HepG2 (cell line): ENCODE data around the gene ZBTB7C.

ENCODE experiments used
- BRCA1 ChIP-seq: sonication (generic); formaldehyde crosslinking; IDR thresholded peaks from 2 replicates; pipeline ENCODE4 v1.4.0; 2020; ENCODE audit warnings: missing genetic modification reagents
- HDAC6 ChIP-seq: fragments of 200-600 bp; sonication (generic); IDR thresholded peaks from 2 replicates; pipeline ENCODE4 v1.7.0; 2017; ENCODE audit warnings: mild to moderate bottlenecking, antibody characterized with exemption, low read length, low read depth
- JUN ChIP-seq: sonication (generic); formaldehyde crosslinking; IDR thresholded peaks from 2 replicates; pipeline ENCODE4 v1.4.0; 2020; ENCODE audit warnings: mild to moderate bottlenecking, missing genetic modification reagents
- KLF6 ChIP-seq: IDR thresholded peaks from 2 replicates; pipeline ENCODE4 v1.8.0; 2016; ENCODE audit warnings: missing biosample characterization, missing genetic modification reagents
- NFE2L2 ChIP-seq: fragments of 150-350 bp; IDR thresholded peaks from 2 replicates; pipeline ENCODE4 v1.6.1; 2014; ENCODE audit warnings: low read length
- NR2C2 ChIP-seq: sonication (generic); formaldehyde crosslinking; IDR thresholded peaks from 2 replicates; pipeline ENCODE4 v1.4.0; 2020; ENCODE audit warnings: missing genetic modification reagents, mild to moderate bottlenecking, moderate library complexity, borderline replicate concordance
- RFX5 ChIP-seq: IDR thresholded peaks from 2 replicates; pipeline ENCODE4 v1.6.1; 2011; ENCODE audit warnings: low read depth, low read length, improper control_type of control experiment
- ZNF253 ChIP-seq: sonication (generic); formaldehyde crosslinking; IDR thresholded peaks from 2 replicates; pipeline ENCODE4 v1.8.0; 2022; ENCODE audit warnings: mild to moderate bottlenecking, missing genetic modification reagents, borderline replicate concordance
- ZNF556 ChIP-seq: sonication (generic); formaldehyde crosslinking; IDR thresholded peaks from 2 replicates; pipeline ENCODE4 v1.4.0; 2020; ENCODE audit warnings: mild to moderate bottlenecking, missing genetic modification reagents, borderline replicate concordance
- ZZZ3 ChIP-seq: sonication (generic); formaldehyde crosslinking; IDR thresholded peaks from 2 replicates; pipeline ENCODE4 v1.4.0; 2020; ENCODE audit warnings: missing genetic modification reagents, mild to moderate bottlenecking, borderline replicate concordance
- TF ChIP-seq, protein P1 (sequence below): IDR thresholded peaks from 2 replicates; pipeline ENCODE4 v1.6.1; 2016; ENCODE audit warnings: low read depth, control low read depth

DNA sequence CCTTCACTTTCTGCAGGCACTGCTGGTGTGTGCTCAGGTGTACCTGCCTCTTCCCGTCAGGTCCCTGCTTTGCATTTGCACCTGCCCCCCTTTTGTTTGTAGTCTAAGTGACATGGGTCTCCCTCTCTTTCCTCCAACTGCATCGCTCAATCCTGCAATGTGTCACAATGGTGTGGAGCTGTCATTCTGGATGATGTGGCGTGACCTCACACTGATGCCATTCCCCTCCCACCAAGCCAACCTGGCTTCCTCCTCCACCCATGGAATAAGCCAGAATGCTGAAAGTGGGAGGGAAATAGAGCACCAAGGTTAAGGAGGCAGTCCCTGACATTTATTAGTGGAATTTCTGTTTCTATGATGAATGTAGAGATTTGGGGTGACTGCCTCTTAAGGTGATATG, 156.7 kb downstream of the ZBTB7C start:
- TF ChIP-seq ZZZ3 (CRISPR knock-in tag), result no peak
- TF ChIP-seq HDAC6, result no peak
- TF ChIP-seq, protein P1, sequence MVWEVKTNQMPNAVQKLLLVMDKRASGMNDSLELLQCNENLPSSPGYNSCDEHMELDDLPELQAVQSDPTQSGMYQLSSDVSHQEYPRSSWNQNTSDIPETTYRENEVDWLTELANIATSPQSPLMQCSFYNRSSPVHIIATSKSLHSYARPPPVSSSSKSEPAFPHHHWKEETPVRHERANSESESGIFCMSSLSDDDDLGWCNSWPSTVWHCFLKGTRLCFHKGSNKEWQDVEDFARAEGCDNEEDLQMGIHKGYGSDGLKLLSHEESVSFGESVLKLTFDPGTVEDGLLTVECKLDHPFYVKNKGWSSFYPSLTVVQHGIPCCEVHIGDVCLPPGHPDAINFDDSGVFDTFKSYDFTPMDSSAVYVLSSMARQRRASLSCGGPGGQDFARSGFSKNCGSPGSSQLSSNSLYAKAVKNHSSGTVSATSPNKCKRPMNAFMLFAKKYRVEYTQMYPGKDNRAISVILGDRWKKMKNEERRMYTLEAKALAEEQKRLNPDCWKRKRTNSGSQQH (CRISPR knock-in tag), result no peak
- no peak for TF ChIP-seq BRCA1
- TF ChIP-seq KLF6 (CRISPR knock-in tag), result no peak
- TF ChIP-seq ZNF253 (CRISPR knock-in tag), result no peak
- TF ChIP-seq ZNF556 (CRISPR knock-in tag), result no peak
- no peak for TF ChIP-seq JUN (CRISPR knock-in tag)
- TF ChIP-seq NFE2L2, result no peak
- TF ChIP-seq NR2C2 (CRISPR knock-in tag), result no peak
- TF ChIP-seq RFX5, result no peak
